HG03520 (cell line): Measurements from ENCODE around the gene OSBPL3.

Experiments used
- ATAC-seq: cut with Tn5 transposase; IDR thresholded peaks from one replicate; pipeline ENCODE4 v1.9.1; 2021; ENCODE audit warnings: mild to moderate bottlenecking, moderate library complexity; ENCODE audit not compliant: unreplicated experiment

OSBPL3 gene

GRCh38 chr7:24956021-24956420 lies 24.0 kb downstream of the OSBPL3 start:
- ATAC-seq = no peak

DNA sequence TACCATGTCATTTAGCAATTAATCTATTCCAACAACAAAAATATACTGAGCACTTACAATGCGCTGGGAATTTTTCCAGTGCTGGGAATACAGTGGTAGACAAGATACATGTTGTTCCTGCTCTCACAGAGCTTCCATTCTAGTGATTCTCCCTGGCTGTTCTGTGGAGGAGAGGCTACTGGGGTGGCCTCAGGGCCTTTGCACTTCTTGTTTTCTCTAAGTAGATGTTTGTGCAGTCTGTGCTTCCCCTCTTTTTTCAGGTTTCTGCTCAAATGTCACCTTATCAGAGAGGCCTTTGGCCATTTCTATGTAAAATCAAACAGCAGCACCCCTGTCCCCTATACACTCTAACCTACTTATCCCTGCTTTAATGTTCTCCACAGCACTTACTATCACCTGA lies 24.7 kb downstream of the OSBPL3 start:
- ATAC-seq = no peak

- ATAC-seq = no peak
Measured at GRCh38 chr7:24952464-24952863, 27.5 kb downstream of the OSBPL3 start.

DNA sequence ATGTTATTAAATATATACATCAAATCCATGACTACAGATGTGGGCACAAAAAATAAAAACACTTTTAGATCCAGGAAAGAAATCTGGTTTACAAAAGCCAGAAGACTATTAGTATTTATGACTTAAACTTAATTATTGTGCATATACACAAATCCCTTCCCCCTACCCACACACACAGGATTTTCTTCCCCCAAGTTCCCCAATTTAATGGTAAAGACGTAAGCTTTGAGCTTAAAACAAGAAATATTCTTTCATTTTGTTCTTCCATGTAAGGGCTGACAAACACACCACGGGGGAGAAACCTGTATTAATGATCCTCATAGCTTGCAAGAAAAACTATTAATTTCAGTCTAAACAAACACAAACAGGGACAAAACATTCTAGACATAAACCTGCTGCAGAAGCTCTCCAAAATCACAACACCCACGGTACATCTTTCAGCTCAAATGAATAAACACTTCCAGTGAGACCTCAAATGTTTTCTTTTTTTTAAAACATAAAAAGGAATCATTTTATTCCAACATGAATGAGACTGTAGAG lies 28.5 kb downstream of the OSBPL3 start:
- no peak for ATAC-seq

DNA sequence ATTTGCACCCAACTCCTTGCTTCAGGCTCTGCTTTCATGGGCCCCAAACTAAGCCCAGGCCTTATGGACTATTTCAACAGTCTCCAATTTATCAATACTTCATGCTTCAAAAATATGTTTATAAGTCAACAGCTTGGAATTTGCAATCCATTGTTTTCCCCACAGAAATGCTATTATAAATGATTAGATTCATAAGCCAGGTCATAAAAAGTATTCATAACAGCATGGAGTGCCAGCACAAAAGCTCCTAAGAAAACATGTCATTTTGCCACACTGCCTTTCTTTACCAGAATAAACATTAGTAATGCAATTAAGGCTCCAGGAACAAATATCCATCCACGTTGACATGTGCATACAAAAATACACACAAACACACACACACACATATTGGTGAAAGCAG lies 30.1 kb downstream of the OSBPL3 start:
- no peak for ATAC-seq

GRCh38 chr7:24948739-24949138 lies 31.2 kb downstream of the OSBPL3 start:
- ATAC-seq = peak; percentile 60

- no peak for ATAC-seq
Measured at GRCh38 chr7:24946467-24946866, 33.5 kb downstream of the OSBPL3 start.

GRCh38 chr7:24945899-24946298 lies 34.1 kb downstream of the OSBPL3 start:
- ATAC-seq = no peak

GRCh38 chr7:24943096-24943948 lies 36.7 kb downstream of the OSBPL3 start:
- no peak for ATAC-seq

DNA sequence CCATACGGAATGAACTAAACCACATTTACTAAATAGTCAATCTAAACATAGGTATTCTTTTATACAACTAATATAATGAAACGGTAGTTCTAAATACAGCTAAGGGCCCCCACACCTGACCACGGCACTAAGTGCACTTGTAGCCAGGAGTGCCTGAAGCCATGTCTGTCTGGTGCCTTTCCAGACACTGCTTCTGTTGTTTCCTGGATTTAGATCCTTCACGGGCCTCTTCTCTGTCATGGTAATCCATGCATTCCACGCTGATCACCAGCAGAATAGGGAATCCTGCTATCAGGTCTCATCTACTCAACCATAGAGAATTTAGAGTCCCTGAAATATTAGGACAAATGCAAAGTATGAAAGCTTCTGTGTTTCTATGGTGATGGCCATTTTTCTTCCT lies 37.8 kb downstream of the OSBPL3 start:
- no peak for ATAC-seq

GRCh38 chr7:24939416-24939815 lies 40.6 kb downstream of the OSBPL3 start:
- ATAC-seq = no peak

- no peak for ATAC-seq
Measured at GRCh38 chr7:24936121-24936824, 43.7 kb downstream of the OSBPL3 start.

DNA sequence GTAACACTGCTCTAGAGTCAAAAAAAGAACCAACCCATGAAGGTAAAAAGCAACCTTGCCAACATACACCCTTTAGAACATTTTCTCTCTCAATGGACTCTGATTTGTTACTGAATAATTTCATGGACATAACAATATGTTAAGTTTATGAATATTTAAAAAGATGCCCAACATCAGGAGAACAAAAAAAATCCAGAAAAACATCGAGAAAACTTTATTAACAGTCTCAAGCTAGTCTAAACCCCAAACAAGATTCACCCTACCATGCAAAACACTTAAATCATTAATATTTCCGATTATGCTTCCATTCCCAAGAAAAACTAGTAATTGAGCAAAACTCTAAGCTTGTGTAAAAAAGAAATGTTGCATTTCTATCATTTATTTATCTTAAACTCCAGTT lies 46.7 kb downstream of the OSBPL3 start:
- no peak for ATAC-seq

GRCh38 chr7:24932815-24933214 lies 47.2 kb downstream of the OSBPL3 start:
- no peak for ATAC-seq

DNA sequence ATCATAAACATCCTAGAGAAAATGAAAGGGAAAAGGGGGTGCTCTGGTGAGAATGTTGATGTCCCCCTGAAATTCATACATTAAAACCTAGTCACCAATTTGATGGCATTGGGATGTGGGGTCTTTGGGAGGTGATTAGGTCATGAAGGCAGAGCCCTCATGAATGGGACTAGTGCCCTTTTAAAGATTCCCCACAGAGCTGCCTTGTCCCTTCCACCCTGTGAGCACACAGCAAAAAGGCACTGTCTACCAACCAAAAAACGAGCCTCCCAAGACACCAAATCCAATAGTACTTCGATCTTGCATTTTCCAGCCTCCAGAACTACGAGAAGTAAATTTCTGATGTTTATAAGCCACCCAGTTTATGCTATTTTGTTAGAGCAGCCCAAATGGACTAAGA lies 47.6 kb downstream of the OSBPL3 start:
- ATAC-seq = no peak

GRCh38 chr7:24931844-24932243 lies 48.1 kb downstream of the OSBPL3 start:
- no peak for ATAC-seq

GRCh38 chr7:24930856-24931255 lies 49.1 kb downstream of the OSBPL3 start:
- no peak for ATAC-seq

- no peak for ATAC-seq
Measured at GRCh38 chr7:24926623-24927524, 53.1 kb downstream of the OSBPL3 start.

DNA sequence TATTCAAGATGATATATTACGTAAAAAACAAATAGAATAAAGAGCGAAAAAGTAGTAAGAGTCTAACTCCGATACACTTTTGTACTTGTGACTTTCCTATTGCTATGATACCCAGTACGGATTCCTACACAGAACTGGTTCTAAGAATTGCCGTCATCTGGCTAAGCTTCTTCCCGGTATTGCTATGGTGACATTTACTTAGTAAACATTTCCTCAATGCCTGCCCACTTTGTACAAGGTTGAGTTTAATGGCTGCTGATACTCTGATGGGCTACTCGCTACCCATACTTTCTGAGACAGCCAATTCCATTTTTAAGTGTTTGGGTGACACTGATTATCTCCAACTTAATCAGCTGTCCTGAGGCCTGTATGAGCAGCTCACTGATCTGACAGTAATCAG lies 55.6 kb downstream of the OSBPL3 start:
- no peak for ATAC-seq

DNA sequence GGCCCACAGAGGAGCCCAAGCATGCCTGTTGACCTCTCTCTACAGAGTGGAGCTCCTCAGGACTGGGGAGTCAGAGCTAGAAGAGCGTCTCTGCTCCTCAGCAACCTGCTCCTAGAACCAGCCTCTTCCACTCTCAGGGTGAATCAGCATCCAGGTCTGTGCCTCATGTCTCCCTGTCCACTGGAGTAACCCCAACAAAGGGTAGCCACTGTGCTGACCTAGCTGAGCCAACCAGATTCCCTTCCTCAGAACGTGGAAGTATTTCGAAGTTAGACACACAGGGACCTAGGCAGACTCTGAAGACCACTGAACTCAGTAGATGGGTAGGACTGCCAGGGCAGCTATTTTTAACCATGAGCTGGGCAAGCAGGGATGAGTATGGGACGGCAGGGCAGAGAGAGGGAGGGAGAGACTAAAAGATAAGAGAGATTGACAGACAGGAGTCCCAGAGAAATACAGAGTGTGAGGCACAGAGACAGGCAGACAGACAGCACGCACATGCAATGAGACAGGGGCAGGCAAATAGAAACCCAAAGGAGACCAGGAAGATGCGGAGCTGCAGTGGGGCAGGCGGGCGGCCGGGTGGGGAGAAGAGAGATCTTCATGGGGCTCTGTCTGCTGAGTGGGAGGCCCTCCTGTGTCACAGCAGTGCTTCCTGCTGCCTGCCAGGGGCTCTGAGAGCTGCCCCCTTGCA lies 56.7 kb downstream of the OSBPL3 start:
- no peak for ATAC-seq
